LNCaP clone FGC (cell line): ENCODE results near the gene BCL11B.
A peak's percentile ranks its signal among the peaks of the same experiment; 100 is the strongest.

Source experiments
- DNase-seq: peaks from one replicate; pipeline ENCODE4 v3.0.0-alpha.2; 2011; ENCODE audit warnings: low read depth
- H3K4me3 ChIP-seq: 2 replicates; pipeline ENCODE4 v1.5.1; 2011; ENCODE audit warnings: mild to moderate bottlenecking, low read depth, low read length, control low read depth
- CTCF ChIP-seq: IDR thresholded peaks from 2 replicates; pipeline ENCODE4 v1.5.1; 2012; ENCODE audit warnings: mild to moderate bottlenecking; ENCODE audit not compliant: control insufficient read depth, insufficient read depth; ENCODE audit errors: extremely low read depth

Gene BCL11B

DNA sequence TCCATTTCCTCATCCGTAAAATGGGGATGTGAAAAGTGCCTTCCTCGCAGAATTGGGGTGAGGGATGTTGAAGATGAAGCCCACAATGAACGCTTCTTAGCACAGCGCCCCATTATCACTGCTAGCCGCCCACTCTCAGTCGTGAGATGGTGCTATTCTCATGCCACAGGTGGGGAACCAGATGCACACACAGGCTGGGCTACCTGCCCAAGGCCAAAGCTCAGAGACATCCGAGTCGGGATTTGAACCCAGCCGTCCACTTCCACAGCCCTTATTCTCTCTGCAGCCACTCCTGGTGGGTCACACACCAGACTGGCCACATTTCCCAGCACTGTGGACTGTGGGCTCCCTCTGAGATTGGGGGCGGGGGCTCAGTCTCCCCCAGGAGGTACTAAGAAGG is 55.8 kb downstream of the BCL11B start:
- no peak overlapping the region for H3K4me3 ChIP-seq
- TF ChIP-seq CTCF = no peak
- no peak for DNase-seq

GRCh38 chr14:99215277-99215676 is 56.7 kb downstream of the BCL11B start:
- no peak for TF ChIP-seq CTCF
- DNase-seq = no peak
- peak overlapping the region; percentile 19; the same call in 1 of the 2 replicates for H3K4me3 ChIP-seq

- H3K4me3 ChIP-seq = no peak overlapping the region
- no peak for DNase-seq
- no peak for TF ChIP-seq CTCF
These were observed 57.3 kb downstream of the BCL11B start for GRCh38 chr14:99214701-99215100.

DNA sequence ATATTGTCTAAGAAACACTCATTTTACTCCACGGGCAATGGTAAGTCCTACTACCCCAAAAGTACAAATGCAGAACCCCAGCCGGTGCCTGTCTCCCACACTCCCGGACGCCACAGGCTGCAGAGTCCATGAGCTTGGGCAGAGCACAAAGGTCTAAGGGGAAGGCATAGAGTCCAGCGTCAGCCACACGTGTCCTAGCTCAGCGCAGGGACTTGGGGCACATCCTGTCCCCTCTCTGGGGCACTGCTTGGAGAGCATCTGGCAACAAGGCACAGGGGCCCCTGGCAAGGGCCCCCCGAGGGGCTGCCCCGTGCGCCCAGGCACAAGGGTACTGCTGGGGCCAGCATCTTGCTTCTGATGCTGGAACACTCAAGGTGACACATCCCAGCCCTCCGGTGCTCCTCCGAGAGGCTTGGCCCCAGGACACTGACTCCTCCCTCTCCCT is 58.4 kb downstream of the BCL11B start:
- H3K4me3 ChIP-seq = no peak overlapping the region
- DNase-seq = no peak
- no peak for TF ChIP-seq CTCF

DNA sequence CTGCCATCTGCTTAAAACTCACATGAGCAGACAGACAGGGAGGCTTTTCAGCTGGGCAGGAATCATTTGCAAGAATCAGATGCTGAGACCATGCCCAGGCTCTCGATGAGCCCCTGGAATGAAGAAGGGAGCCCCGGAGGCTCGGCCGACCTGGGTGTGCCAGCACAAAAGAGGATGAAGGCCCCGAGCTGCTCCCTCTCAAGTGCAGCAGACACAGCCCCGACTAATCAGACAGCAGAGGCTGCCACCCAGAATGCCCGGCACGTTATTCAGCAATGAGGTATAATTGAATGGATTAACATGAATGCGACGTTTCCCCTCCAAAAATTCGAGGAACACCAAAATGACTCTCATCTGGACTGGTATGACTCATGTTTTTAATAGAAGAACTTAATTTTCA is 58.9 kb downstream of the BCL11B start:
- TF ChIP-seq CTCF = no peak
- DNase-seq = no peak
- no peak overlapping the region for H3K4me3 ChIP-seq

GRCh38 chr14:99212646-99213045 is 59.4 kb downstream of the BCL11B start:
- DNase-seq = no peak
- no peak overlapping the region for H3K4me3 ChIP-seq
- no peak for TF ChIP-seq CTCF

- no peak for DNase-seq
- H3K4me3 ChIP-seq = no peak overlapping the region
- TF ChIP-seq CTCF = no peak
These were observed 59.8 kb downstream of the BCL11B start for GRCh38 chr14:99212199-99212598.
